ENCODE data around the gene SMC3.
"Not testable (repeated sequence)": the region's sequence is repeated elsewhere in the genome, so short reads cannot be mapped to it uniquely, and the experiment has no call there.

- TF ChIP-seq, protein P1, sequence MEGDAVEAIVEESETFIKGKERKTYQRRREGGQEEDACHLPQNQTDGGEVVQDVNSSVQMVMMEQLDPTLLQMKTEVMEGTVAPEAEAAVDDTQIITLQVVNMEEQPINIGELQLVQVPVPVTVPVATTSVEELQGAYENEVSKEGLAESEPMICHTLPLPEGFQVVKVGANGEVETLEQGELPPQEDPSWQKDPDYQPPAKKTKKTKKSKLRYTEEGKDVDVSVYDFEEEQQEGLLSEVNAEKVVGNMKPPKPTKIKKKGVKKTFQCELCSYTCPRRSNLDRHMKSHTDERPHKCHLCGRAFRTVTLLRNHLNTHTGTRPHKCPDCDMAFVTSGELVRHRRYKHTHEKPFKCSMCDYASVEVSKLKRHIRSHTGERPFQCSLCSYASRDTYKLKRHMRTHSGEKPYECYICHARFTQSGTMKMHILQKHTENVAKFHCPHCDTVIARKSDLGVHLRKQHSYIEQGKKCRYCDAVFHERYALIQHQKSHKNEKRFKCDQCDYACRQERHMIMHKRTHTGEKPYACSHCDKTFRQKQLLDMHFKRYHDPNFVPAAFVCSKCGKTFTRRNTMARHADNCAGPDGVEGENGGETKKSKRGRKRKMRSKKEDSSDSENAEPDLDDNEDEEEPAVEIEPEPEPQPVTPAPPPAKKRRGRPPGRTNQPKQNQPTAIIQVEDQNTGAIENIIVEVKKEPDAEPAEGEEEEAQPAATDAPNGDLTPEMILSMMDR (IDR thresholded peaks at IDR 0.05): not testable (repeated sequence)
- TF ChIP-seq POLR2A (IDR thresholded peaks at IDR 0.05): not testable (repeated sequence)
Measured at GRCh38 chr10:110610781-110611180, 43.3 kb downstream of the SMC3 start.
